Body of pancreas (tissue), 4 donors: ENCODE data around the gene ZNF879. TPM values are rescaled to one million over a fixed set of nuclear protein-coding genes. Genes with fewer than 3 reads are reported as not detected.

Source experiments
- ATAC-seq: fragments of 150-250 bp; one replicate; pipeline ENCODE4 v1.9.1; 2016
- DNase-seq, 4 donors: peaks; one replicate each; pipeline ENCODE4 v3.0.0-alpha.2; 2019
- H3K27ac ChIP-seq, 4 donors: fragments of 200-600 bp; sonication (generic); 1 replicate in 3 of 4; 2 replicates in 1 of 4; pipeline versions ENCODE4 v1.5.1 to v1.6.1; 2016 to 2019; ENCODE audit warnings: mild to moderate bottlenecking in 1 of 4, mixed read lengths in 1 of 4, moderate library complexity in 1 of 4
- H3K27me3 ChIP-seq, 2 donors: fragments of 200-600 bp; sonication (generic); one replicate each; pipeline ENCODE4 v1.6.0; 2016; ENCODE audit warnings: mild to moderate bottlenecking in 1 of 2
- H3K36me3 ChIP-seq, 2 donors: fragments of 200-600 bp; sonication (generic); replicated peaks in 1 of 2; 2 replicates each; pipeline ENCODE4 v1.5.1; 2016; ENCODE audit warnings: low read depth in 2 of 2; ENCODE audit not compliant: insufficient read depth in 1 of 2
- H3K4me1 ChIP-seq: fragments of 200-600 bp; sonication (generic); one replicate; pipeline ENCODE4 v1.6.0; 2016
- H3K4me3 ChIP-seq, 2 donors: fragments of 200-600 bp; sonication (generic); 1 replicate in 1 of 2; 2 replicates in 1 of 2; pipeline ENCODE4 v1.5.1; 2016 to 2019
- H3K9me3 ChIP-seq, 3 donors: fragments of 200-600 bp; sonication (generic); 1 replicate in 2 of 3; 2 replicates in 1 of 3; pipeline ENCODE4 v1.5.1; 2016
- CTCF ChIP-seq, 7 experiments: fragments of 450-650 bp in 4 of 7; fragments of 200-600 bp in 3 of 7; sonication (generic) in 3 of 7; IDR thresholded peaks; one replicate each; pipeline ENCODE4 v1.5.1; 2016 to 2019; ENCODE audit warnings: antibody characterized with exemption in 7 of 7
- POLR2A ChIP-seq, 3 donors: fragments of 450-650 bp; IDR thresholded peaks; one replicate each; pipeline ENCODE4 v1.6.1; 2016; ENCODE audit warnings: antibody characterized with exemption in 3 of 3, mild to moderate bottlenecking in 2 of 3
- WGBS, 2 donors: methylation state at CpG; one replicate each; pipeline ENCODE4 v1.1.5; 2017; 5-methylcytosine and 5-hydroxymethylcytosine counted together
- intact Hi-C: fragments of 100-400 bp; cut with DNase I; formaldehyde crosslinking; loops from one replicate; pipeline ENCODE4 v1.15.1; 2023
- total RNA-seq, 2 donors: library from RNA; depleted of rRNA; stranded (reverse); fragments of >200 nt; gene quantifications; one replicate each; pipeline ENCODE4 v1.1.0, GENCODE V29; 2016

Gene ZNF879
- total RNA-seq, 2 donors from 2014 or later = 1.6 to 2.1 TPM

GRCh38 chr5:178997191-178997590 lies 26.4 kb upstream of the ZNF879 start:
- no peak overlapping the region for H3K4me3 ChIP-seq
- intact Hi-C loops = no loop called here
- WGBS, 2 donors = 51 to 52% methylated on average over 6 of the region's 6 CpGs
- no peak for ATAC-seq
- H3K9me3 ChIP-seq = no peaks in the 10 kb centered on the region
- no peak overlapping the region for H3K27ac ChIP-seq
- TF ChIP-seq POLR2A (IDR thresholded peaks at IDR 0.05) (no peak), CTCF (IDR thresholded peaks at IDR 0.05) (no peak)
- H3K36me3 ChIP-seq = no peaks in the 10 kb centered on the region
- DNase-seq = no peak
- no peaks in the 10 kb centered on the region for H3K4me1 ChIP-seq
- no peaks in the 10 kb centered on the region for H3K27me3 ChIP-seq

- Histone ChIP-seq H3K4me1 (no peaks in the 10 kb centered on the region), H3K36me3 (no peaks in the 10 kb centered on the region), H3K27me3 (no peaks in the 10 kb centered on the region), H3K4me3 (no peak overlapping the region), H3K27ac (no peak overlapping the region), H3K9me3 (no peaks in the 10 kb centered on the region)
- 89% methylated on average over 10 to 13 of the region's 13 CpGs for WGBS, 2 donors
- DNase-seq (no peak), ATAC-seq (no peak)
- TF ChIP-seq CTCF (IDR thresholded peaks at IDR 0.05) (no peak), POLR2A (IDR thresholded peaks at IDR 0.05) (no peak)
- intact Hi-C loops = no loop called here
Observed at GRCh38 chr5:178998441-178998840, 25.2 kb upstream of the ZNF879 start.

DNA sequence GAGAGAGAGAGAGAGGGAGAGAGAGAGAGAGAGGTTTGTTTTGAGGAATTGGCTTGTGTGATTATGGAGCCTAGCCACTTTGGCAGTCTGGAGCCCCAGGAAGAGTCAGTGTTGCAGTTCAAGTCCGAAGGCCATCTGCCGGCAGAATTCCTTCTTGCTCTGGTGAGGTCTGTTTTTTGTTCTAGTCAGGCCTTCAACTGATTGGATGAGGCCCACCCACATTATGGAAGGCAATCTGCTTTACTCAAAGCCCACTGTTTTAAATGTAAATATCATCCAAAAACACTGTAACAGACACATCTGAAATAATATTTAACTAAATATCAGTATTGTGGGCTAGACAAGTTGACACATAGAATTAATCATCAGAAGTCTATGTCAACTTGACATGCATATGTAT lies 17.0 kb upstream of the ZNF879 start:
- no peak overlapping the region for H3K27ac ChIP-seq
- DNase-seq (no peak), ATAC-seq (no peak)
- no peaks in the 10 kb centered on the region for H3K36me3 ChIP-seq
- H3K27me3 ChIP-seq = no peaks in the 10 kb centered on the region
- intact Hi-C loops = no loop called here
- TF ChIP-seq CTCF (IDR thresholded peaks at IDR 0.05) (no peak), POLR2A (IDR thresholded peaks at IDR 0.05) (no peak)
- H3K4me1 ChIP-seq = no peaks in the 10 kb centered on the region
- H3K4me3 ChIP-seq = no peak overlapping the region
- WGBS, 2 donors = 67 to 71% methylated on average over 2 of the region's 2 CpGs
- H3K9me3 ChIP-seq = no peaks in the 10 kb centered on the region

GRCh38 chr5:179008667-179009066 lies 14.9 kb upstream of the ZNF879 start:
- no peak for TF ChIP-seq CTCF (IDR thresholded peaks at IDR 0.05)
- TF ChIP-seq POLR2A (IDR thresholded peaks at IDR 0.05) = no peak

DNA sequence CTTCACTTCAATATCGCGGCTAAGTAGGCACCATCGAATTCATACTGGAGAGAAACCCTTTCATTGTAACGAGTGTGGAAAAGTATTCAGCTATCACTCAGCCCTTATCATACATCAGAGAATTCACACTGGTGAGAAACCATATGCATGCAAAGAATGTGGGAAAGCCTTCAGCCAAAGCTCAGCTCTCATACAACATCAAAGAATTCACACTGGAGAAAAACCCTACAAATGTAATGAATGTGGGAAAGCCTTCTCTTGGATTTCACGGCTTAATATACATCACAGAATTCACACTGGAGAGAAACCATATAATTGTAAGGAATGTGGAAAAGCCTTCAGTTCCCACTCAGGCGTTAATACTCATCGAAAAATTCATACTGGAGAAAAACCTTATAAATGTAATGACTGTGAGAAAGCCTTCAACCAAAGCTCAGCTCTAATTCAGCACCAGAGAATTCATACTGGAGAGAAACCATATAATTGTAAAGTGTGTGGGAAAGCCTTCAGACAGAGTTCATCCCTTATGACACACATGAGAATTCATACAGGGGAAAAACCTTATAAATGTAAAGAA lies 9.5 kb downstream of the ZNF879 start:
- no peaks in the 10 kb centered on the region for H3K4me1 ChIP-seq
- DNase-seq (no peak), ATAC-seq (no peak)
- no peak for TF ChIP-seq CTCF (IDR thresholded peaks at IDR 0.05)
- TF ChIP-seq POLR2A (IDR thresholded peaks at IDR 0.05) = no peak
- no peaks in the 10 kb centered on the region for H3K27me3 ChIP-seq
- 97 to 99% methylated on average over 7 of the region's 7 CpGs for WGBS, 2 donors
- peaks cover 0 to 81% (median 20%) of the 10 kb centered on the region in 3 donors for H3K9me3 ChIP-seq
- H3K36me3 ChIP-seq = peaks cover 27 to 33% of the 10 kb centered on the region in 2 donors
- no peak overlapping the region for H3K4me3 ChIP-seq
- H3K27ac ChIP-seq = no peak overlapping the region
- intact Hi-C loops = no loop called here

More at GRCh38 chr5:179008667-179009066, 14.9 kb upstream of the ZNF879 start:
- ATAC-seq (no peak), DNase-seq (no peak)
- H3K27ac ChIP-seq = no peak overlapping the region
- WGBS, 2 donors = 10 to 20% methylated on average over 1 of the region's 1 CpG
- no peak overlapping the region for H3K4me3 ChIP-seq
- peaks cover 0 to 4% (median 0%) of the 10 kb centered on the region in 3 donors for H3K9me3 ChIP-seq
- no peaks in the 10 kb centered on the region for H3K36me3 ChIP-seq
- no peaks in the 10 kb centered on the region for H3K4me1 ChIP-seq
- H3K27me3 ChIP-seq = no peaks in the 10 kb centered on the region
- intact Hi-C loops = no loop called here
